NT2/D1 (cell line): ENCODE measurements around the gene ZNF316.

ENCODE experiments used
- SUZ12 ChIP-seq: IDR thresholded peaks from 2 replicates; pipeline ENCODE4 v1.6.1; 2011; ENCODE audit not compliant: insufficient read length, insufficient read depth; ENCODE audit errors: extremely low read depth
- YY1 ChIP-seq: IDR thresholded peaks from 2 replicates; pipeline ENCODE4 v1.6.1; 2011; ENCODE audit not compliant: insufficient read length, insufficient read depth
- ZNF274 ChIP-seq: IDR thresholded peaks from 2 replicates; pipeline ENCODE4 v1.6.1; 2011; ENCODE audit warnings: mild to moderate bottlenecking, low read depth, low read length

DNA sequence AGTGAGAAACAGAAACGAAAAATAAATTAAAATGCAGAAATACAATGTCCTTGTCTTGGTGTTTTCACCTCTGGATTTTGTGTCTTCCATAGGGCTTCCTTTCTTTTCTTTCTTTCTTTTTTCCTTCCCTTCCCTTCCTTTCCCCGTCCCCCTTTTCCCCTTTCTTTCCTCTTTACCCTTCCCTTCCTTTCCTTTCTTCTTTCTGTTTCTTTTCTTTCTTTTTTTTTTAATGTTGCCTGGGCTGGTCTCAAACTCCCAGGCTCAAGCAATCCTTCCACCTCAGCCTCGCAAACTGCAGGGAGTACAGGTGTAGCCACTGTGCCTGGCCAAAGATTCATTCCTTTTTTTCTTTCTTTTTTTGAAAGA, 12.9 kb upstream of the ZNF316 start:
- TF ChIP-seq ZNF274 (no peak), YY1 (no peak), SUZ12 (no peak)
